ENCODE measurements around the gene F2RL2.

DNA sequence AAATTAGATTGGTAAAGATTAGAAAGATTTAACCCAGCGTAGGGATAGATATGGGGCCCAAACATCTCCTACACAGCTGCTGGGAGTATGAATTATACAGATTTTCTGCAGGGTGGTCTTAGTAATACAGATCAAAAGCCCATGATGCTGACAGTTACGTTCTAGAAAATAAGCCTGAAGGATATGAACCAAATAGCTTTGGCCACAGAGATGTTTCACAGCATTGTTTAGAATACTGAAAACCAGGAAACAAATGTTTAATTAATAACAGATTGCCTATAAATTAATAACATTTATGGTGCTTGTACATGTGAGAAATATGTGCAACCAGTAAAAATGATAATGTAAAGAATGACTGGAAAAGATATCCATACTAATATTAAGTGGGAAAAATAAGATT, 24.7 kb downstream of the F2RL2 start:
- TF ChIP-seq, protein P1, sequence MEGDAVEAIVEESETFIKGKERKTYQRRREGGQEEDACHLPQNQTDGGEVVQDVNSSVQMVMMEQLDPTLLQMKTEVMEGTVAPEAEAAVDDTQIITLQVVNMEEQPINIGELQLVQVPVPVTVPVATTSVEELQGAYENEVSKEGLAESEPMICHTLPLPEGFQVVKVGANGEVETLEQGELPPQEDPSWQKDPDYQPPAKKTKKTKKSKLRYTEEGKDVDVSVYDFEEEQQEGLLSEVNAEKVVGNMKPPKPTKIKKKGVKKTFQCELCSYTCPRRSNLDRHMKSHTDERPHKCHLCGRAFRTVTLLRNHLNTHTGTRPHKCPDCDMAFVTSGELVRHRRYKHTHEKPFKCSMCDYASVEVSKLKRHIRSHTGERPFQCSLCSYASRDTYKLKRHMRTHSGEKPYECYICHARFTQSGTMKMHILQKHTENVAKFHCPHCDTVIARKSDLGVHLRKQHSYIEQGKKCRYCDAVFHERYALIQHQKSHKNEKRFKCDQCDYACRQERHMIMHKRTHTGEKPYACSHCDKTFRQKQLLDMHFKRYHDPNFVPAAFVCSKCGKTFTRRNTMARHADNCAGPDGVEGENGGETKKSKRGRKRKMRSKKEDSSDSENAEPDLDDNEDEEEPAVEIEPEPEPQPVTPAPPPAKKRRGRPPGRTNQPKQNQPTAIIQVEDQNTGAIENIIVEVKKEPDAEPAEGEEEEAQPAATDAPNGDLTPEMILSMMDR (conservative IDR thresholded peaks at IDR 0.05 in 1 of 2, IDR thresholded peaks at IDR 0.05 in 1 of 2; ENCODE audit: low read depth in 1 of 2, low read length in 2 of 2), result no peak
- no peak for TF ChIP-seq EZH2 (IDR thresholded peaks at IDR 0.05; ENCODE audit: low read length, missing control alignments)

Data from fibroblast of lung (primary cell).